Activated CD8-positive, alpha-beta memory T cell treated with anti-CD3 and anti-CD28 coated beads, Interleukin-2, amount 10 ng/mL, durations not matched to agents 7 days and 5 days (primary cell): ENCODE data around the gene STAT4. TPM values are rescaled to one million over a fixed set of nuclear protein-coding genes. Genes with fewer than 3 reads are reported as not detected.

Experiments
- ATAC-seq: fragments of 150-1000 bp; cut with Tn5 transposase; one replicate; pipeline ENCODE4 v1.10.0; 2021; ENCODE audit warnings: moderate library complexity
- CTCF ChIA-PET: fragments of 350-600 bp; sonication (Branson Sonifier 250); formaldehyde crosslinking; loops from one replicate; lab custom pipeline; 2021; ENCODE audit warnings: antibody characterized with exemption; lab: Charles Lee
- DNase-seq: peaks from one replicate; pipeline ENCODE4 v3.0.0-alpha.2; 2020
- H3K27ac Mint-ChIP-seq: one replicate; pipeline ENCODE4 v1.8.0; 2021; ENCODE audit warnings: mild to moderate bottlenecking, mixed read lengths
- H3K27me3 Mint-ChIP-seq: one replicate; pipeline ENCODE4 v1.8.0; 2021; ENCODE audit warnings: mixed read lengths
- H3K36me3 Mint-ChIP-seq: one replicate; pipeline ENCODE4 v1.8.0; 2021; ENCODE audit warnings: mild to moderate bottlenecking, mixed read lengths
- H3K4me1 Mint-ChIP-seq: one replicate; pipeline ENCODE4 v1.8.0; 2021; ENCODE audit warnings: mixed read lengths
- H3K4me3 Mint-ChIP-seq: one replicate; pipeline ENCODE4 v1.8.0; 2021; ENCODE audit warnings: mild to moderate bottlenecking, moderate library complexity, mixed read lengths
- H3K9me3 Mint-ChIP-seq: one replicate; pipeline ENCODE4 v1.8.0; 2022; ENCODE audit warnings: low read depth, mixed read lengths
- total RNA-seq, 2 experiments: library from RNA; stranded (reverse); gene quantifications; one replicate each; pipeline ENCODE4 v1.2.3, GENCODE V29; 2021

STAT4 gene
- total RNA-seq = 100 to 1,000 TPM; 101 to 109 TPM

DNA sequence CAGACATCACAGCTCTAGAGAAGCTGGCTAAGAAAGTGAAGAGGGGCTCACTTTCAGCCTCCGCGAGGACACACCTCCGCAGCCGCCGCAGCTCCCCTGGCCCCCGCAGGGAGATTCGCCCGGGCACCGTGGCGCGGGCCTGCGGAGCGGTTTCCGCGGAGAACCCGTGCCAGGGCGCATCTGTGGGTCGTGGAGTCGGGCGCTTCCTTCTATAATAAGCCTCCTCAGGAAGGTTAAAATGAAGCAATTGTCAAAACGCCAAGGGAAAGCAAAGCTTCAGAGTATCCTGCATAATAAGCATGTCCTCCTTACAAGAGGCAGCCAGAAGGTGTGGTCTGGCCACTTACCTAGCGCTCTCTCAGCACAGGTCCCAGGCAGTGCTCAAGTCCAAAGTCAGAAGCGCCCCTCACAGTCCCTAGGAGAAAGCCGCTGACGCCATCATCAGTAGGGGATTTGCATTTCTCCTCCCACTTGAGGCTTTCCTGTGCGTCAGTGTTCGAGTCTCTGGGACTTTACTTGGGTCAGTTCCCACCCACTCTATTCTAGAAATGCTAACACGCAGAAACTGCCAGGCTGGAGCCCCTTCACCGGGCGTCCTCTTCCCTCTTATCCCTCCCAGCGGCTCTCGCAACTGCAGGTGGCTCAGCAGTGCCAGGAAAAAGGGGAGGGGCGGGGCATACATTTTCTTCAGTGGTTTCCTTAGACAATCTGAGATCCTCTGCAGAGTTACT, at the start of gene STAT4:
Gene STAT4, minus strand, starts transcription at position 395 of the 731 bp plus-strand sequence. CDS start 2,791 bp downstream, outside the sequence.
- H3K4me3 Mint-ChIP-seq = peak within 1 kb of the TSS; percentile 94
- H3K27ac Mint-ChIP-seq = peak within 1 kb of the TSS; percentile 95
- peaks cover 69% of the 10 kb centered on the region for H3K4me1 Mint-ChIP-seq
- H3K9me3 Mint-ChIP-seq = no peaks in the 10 kb centered on the region
- peaks cover 22% of the 10 kb centered on the region for H3K36me3 Mint-ChIP-seq
- H3K27me3 Mint-ChIP-seq = no peaks in the 10 kb centered on the region
- CTCF ChIA-PET = interaction anchor here (1.1 to 5.3 kb wide), 6 partner anchors 22 to 98 kb away, joined by 3 to 60 read pairs (median 12); no protein-coding TSS in a partner anchor
- DNase-seq = peak; percentile 92
- ATAC-seq = peak; percentile 84

DNA sequence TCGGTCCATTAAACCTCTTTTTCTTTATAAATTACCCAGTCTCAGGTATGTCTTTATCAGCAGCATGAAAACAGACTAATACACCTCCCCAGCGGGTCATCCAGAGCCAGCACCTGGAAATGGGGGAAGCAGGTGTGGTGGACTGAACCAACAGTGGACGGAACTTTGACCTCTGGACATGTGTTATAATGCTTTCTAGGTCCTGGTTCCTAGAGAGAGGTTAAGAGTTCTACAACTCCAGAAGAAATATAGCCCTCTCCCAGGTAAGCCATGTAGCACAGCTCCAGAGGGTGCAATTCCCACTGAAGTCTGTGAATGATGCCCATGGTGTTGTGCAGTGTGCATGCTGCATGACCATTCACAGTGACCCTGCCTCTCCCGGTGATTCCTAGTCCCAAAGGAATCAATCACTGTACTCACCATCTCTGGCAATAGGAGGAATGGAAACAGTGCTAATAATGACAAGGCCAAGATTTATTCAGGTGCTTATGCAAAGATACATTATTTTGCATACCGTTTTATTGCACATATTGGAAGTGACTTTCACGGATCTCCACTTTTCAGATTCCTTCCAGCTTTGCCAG, 49.2 kb upstream of the STAT4 start:
- ATAC-seq = no peak
- Mint-ChIP-seq H3K4me3 (no peak overlapping the region), H3K36me3 (peaks cover 33% of the 10 kb centered on the region), H3K9me3 (peaks cover 6% of the 10 kb centered on the region), H3K27ac (no peak overlapping the region), H3K4me1 (peaks cover 45% of the 10 kb centered on the region), H3K27me3 (no peaks in the 10 kb centered on the region)
- DNase-seq = no peak
- CTCF ChIA-PET = no interaction called here

- Mint-ChIP-seq H3K4me3 (no peak overlapping the region), H3K27ac (no peak overlapping the region), H3K36me3 (peaks cover 42% of the 10 kb centered on the region), H3K4me1 (peaks cover 50% of the 10 kb centered on the region), H3K9me3 (peaks cover 6% of the 10 kb centered on the region), H3K27me3 (no peaks in the 10 kb centered on the region)
- CTCF ChIA-PET = interaction anchor here (1.5 kb wide), 1 partner anchor 17 kb away, joined by 3 read pairs; no protein-coding TSS in a partner anchor
- DNase-seq = no peak
- ATAC-seq = no peak
Measured at GRCh38 chr2:191198271-191198670, 47.5 kb upstream of the STAT4 start.

- peaks cover 46% of the 10 kb centered on the region for H3K36me3 Mint-ChIP-seq
- no peak overlapping the region for H3K27ac Mint-ChIP-seq
- no peaks in the 10 kb centered on the region for H3K27me3 Mint-ChIP-seq
- H3K4me3 Mint-ChIP-seq = no peak overlapping the region
- ATAC-seq (no peak), DNase-seq (no peak)
- H3K9me3 Mint-ChIP-seq = peaks cover 6% of the 10 kb centered on the region
- H3K4me1 Mint-ChIP-seq = peaks cover 44% of the 10 kb centered on the region
- CTCF ChIA-PET = interaction anchor here (1.5 kb wide), 1 partner anchor 18 kb away, joined by 3 read pairs; no protein-coding TSS in a partner anchor
Measured at GRCh38 chr2:191197096-191197495, 46.3 kb upstream of the STAT4 start.

DNA sequence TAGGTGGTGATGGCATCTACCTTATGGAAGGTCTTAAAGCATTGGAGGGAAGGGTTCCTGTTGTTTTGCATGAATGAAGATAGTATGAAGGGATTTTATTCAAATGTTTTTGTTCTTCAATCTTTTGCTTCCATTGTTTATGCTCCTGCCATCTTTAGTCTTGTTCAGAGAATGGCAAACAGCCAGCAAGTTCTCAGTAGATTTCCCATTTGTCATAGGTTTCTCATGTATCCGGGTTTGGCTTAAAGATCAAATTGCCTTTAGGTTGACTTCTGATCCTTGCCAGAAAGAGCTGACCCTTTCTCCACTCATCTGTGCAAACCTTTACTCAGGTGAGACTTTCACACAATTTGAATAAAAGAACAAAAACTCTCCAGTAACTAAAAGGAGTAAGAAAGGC, 44.2 kb upstream of the STAT4 start:
- Mint-ChIP-seq H3K27me3 (no peaks in the 10 kb centered on the region), H3K9me3 (peaks cover 15% of the 10 kb centered on the region), H3K27ac (peak overlapping the region; percentile 95), H3K4me1 (peaks cover 41% of the 10 kb centered on the region), H3K4me3 (no peak overlapping the region), H3K36me3 (peaks cover 48% of the 10 kb centered on the region)
- CTCF ChIA-PET = no interaction called here
- no peak for ATAC-seq
- no peak for DNase-seq

DNA sequence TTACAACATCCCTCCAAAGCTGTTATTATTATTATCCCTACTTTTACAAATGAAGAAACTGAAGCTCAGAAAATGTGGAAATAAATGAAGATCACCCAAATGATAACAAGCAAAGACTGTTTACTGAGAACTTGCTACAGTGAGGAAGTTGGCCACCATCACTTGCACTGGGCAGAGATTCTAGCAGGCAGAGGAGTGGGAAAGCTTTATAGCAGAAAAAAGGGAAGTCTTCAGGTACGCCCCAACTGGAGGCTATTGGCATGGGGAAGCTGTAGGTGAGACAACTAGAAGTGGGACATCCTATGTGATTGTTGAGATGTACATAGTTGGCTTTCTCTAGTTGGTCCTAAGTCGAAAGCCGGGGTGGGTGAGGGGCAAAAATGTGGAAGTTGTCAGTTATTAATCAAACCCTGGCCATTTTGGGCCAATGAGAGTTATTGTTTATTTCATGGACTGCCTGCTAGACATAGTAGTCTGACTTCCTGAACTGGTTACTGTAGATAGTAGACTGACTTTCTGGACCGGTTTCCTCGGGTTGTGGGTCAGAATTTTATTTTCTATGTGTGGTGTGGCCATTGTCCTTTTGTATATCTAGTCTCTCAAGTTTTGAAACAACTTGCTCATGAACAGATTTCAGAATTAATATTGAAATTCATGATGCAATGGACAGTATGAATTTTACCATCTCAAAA, 40.2 kb upstream of the STAT4 start:
- peaks cover 50% of the 10 kb centered on the region for H3K4me1 Mint-ChIP-seq
- no peak overlapping the region for H3K27ac Mint-ChIP-seq
- ATAC-seq (no peak), DNase-seq (no peak)
- peaks cover 11% of the 10 kb centered on the region for H3K9me3 Mint-ChIP-seq
- H3K36me3 Mint-ChIP-seq = peaks cover 43% of the 10 kb centered on the region
- CTCF ChIA-PET = interaction anchor here (1.1 kb wide), 1 partner anchor 27 kb away, joined by 3 read pairs; no protein-coding TSS in a partner anchor
- H3K4me3 Mint-ChIP-seq = no peak overlapping the region
- H3K27me3 Mint-ChIP-seq = no peaks in the 10 kb centered on the region

- CTCF ChIA-PET = interaction anchor here (1.1 kb wide), 1 partner anchor 28 kb away, joined by 3 read pairs; no protein-coding TSS in a partner anchor
- no peak for DNase-seq
- H3K27me3 Mint-ChIP-seq = no peaks in the 10 kb centered on the region
- no peak for ATAC-seq
- H3K27ac Mint-ChIP-seq = no peak overlapping the region
- no peak overlapping the region for H3K4me3 Mint-ChIP-seq
- peaks cover 11% of the 10 kb centered on the region for H3K9me3 Mint-ChIP-seq
- peaks cover 48% of the 10 kb centered on the region for H3K4me1 Mint-ChIP-seq
- H3K36me3 Mint-ChIP-seq = peaks cover 42% of the 10 kb centered on the region
Measured at GRCh38 chr2:191190435-191190834, 39.6 kb upstream of the STAT4 start.

DNA sequence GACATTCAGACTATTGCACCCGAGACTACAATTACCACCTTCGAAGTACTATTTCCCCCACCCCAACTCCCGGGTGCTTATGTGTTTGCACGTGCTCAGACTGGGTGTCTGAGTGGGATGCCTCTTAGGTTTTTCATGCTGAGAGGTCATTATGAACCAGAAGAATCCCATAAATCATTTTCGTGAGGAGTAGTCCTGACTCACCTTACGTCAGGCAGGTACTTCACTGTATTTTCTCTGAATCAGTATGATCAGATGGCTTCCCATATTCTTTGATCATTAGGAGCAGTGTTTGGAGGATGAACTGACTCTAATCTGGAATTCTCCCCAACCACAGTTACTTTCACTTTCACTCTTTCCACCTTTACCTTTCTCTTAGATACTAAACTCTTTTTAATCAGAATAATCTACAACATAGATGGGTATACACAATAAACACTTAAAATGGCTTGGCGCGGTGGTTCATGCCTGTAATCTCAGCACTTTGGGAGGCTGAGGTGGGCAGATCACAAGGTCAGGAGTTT, 38.4 kb upstream of the STAT4 start:
- H3K27ac Mint-ChIP-seq = no peak overlapping the region
- peaks cover 38% of the 10 kb centered on the region for H3K4me1 Mint-ChIP-seq
- H3K9me3 Mint-ChIP-seq = peaks cover 11% of the 10 kb centered on the region
- peak overlapping the region; percentile 11 for H3K4me3 Mint-ChIP-seq
- CTCF ChIA-PET = interaction anchor here (1.2 kb wide), 1 partner anchor 13 kb away, joined by 4 read pairs; no protein-coding TSS in a partner anchor
- peaks cover 36% of the 10 kb centered on the region for H3K36me3 Mint-ChIP-seq
- H3K27me3 Mint-ChIP-seq = no peaks in the 10 kb centered on the region
- ATAC-seq (no peak), DNase-seq (no peak)

GRCh38 chr2:191188550-191189093, 37.8 kb upstream of the STAT4 start:
- Mint-ChIP-seq H3K9me3 (peaks cover 11% of the 10 kb centered on the region), H3K27me3 (no peaks in the 10 kb centered on the region), H3K36me3 (peaks cover 32% of the 10 kb centered on the region), H3K27ac (no peak overlapping the region), H3K4me3 (peak overlapping the region; percentile 11), H3K4me1 (peaks cover 32% of the 10 kb centered on the region)
- ATAC-seq = no peak
- CTCF ChIA-PET = interaction anchor here (1.0 to 1.2 kb wide), 2 partner anchors 12 to 32 kb away, joined by 4 read pairs; no protein-coding TSS in a partner anchor
- no peak for DNase-seq

DNA sequence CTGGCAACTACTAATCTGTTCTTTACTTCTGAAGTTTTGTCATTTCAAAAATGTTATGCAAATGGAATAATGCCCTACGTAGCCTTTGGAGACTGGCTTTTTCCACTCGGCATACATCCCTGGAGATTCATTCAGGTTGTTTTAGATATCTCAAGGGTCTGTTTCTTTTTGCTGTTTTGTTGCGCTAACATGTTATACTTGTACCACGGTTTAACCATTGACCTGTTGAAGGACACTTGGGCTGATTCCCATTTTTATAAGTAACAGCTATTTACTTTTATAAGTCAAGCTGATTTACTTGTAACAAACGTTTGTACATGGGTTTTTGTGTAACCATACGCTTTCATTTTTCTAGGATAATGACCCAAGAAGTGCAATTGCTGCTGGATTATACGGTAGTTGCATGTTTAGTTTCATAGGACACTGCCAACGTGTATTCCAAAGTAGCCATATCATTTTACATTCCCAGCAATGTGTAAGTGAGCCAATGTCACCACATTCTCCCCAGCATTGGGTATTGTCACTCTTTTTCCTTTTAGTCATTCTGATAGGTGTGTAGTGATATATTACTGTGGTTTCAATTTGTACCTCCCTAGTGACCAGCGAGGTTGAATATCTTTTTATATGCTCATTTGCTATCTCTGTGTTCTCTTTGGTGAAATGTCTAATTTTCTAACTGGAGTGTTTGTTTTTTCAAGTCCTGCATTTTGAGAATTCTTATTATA, 36.5 kb upstream of the STAT4 start:
- peaks cover 11% of the 10 kb centered on the region for H3K9me3 Mint-ChIP-seq
- H3K36me3 Mint-ChIP-seq = peaks cover 28% of the 10 kb centered on the region
- CTCF ChIA-PET = no interaction called here
- DNase-seq = no peak
- H3K4me1 Mint-ChIP-seq = peaks cover 23% of the 10 kb centered on the region
- no peak for ATAC-seq
- no peaks in the 10 kb centered on the region for H3K27me3 Mint-ChIP-seq
- H3K27ac Mint-ChIP-seq = no peak overlapping the region
- no peak overlapping the region for H3K4me3 Mint-ChIP-seq

DNA sequence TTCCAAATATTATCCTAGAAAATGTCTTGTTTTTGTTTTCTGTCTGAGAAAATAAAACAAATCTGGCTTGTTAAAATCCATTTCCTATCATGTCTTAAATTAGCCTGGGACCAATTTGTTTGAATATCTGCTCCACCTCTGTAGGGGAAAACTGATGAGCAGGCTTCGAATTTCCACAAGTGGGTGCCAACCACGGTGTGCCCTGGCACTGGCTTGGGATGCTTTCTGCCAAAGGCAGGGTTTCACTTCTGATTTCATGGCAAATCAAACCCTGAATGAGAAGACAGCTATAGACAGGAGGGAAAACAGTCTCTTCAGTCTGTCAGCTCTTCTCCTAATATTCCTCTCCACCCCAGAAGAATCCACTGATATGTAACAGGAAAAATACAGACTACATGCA, 33.7 kb upstream of the STAT4 start:
- H3K9me3 Mint-ChIP-seq = no peaks in the 10 kb centered on the region
- H3K36me3 Mint-ChIP-seq = peaks cover 7% of the 10 kb centered on the region
- no peaks in the 10 kb centered on the region for H3K27me3 Mint-ChIP-seq
- H3K4me3 Mint-ChIP-seq = no peak overlapping the region
- DNase-seq (no peak), ATAC-seq (no peak)
- no peak overlapping the region for H3K27ac Mint-ChIP-seq
- H3K4me1 Mint-ChIP-seq = peaks cover 13% of the 10 kb centered on the region
- CTCF ChIA-PET = no interaction called here

DNA sequence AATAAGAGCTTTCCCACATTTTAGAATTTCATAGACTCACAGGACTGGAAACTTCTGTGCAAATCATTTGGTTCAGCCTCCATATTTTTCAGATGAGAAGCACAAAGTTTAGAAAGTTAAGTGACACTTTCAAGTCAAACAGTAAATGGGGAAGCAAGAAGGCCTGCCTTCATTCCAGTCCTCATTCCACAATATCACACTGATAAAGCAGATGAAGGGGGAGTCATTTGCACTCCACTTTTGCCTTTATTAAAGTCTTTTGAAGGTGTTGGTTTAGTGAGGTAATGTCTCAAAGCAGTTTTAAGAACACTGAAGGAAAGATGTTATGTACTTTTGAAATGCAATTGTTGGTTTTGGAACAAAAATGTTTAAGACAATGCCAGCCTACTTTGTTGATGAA, 32.7 kb upstream of the STAT4 start:
- H3K4me3 Mint-ChIP-seq = no peak overlapping the region

More for the DNA sequence above, 32.7 kb upstream of the STAT4 start:
- DNase-seq (no peak), ATAC-seq (no peak)
- peaks cover 2% of the 10 kb centered on the region for H3K36me3 Mint-ChIP-seq
- peaks cover 4% of the 10 kb centered on the region for H3K4me1 Mint-ChIP-seq
- no peaks in the 10 kb centered on the region for H3K27me3 Mint-ChIP-seq
- CTCF ChIA-PET = interaction anchor here (1.3 to 1.6 kb wide), 2 partner anchors 10 to 28 kb away, joined by 4 to 5 read pairs; no protein-coding TSS in a partner anchor
- no peaks in the 10 kb centered on the region for H3K9me3 Mint-ChIP-seq
- no peak overlapping the region for H3K27ac Mint-ChIP-seq
